Adrenal gland (tissue), 12 donors: ENCODE results near the gene FOXC2. TPM values are rescaled to one million over a fixed set of nuclear protein-coding genes. Genes with fewer than 3 reads are reported as not detected.

Experiments
- DNase-seq, 7 donors: peaks; one replicate each; pipeline ENCODE4 v3.0.0-alpha.2; 2019 to 2020
- H3K27ac ChIP-seq, 5 donors: fragments of 200-600 bp; sonication (generic) in 4 of 5; 1 replicate in 3 of 5; 2 replicates in 2 of 5; pipeline versions ENCODE4 v1.5.1 to v1.8.0; 2016 to 2020; ENCODE audit warnings: mild to moderate bottlenecking in 1 of 5
- H3K27me3 ChIP-seq: fragments of 200-600 bp; 2 replicates; pipeline ENCODE4 v1.8.0; 2021
- H3K36me3 ChIP-seq, 2 donors: fragments of 200-600 bp; replicated peaks in 1 of 2; 1 replicate in 1 of 2; 2 replicates in 1 of 2; pipeline versions ENCODE4 v1.5.1 to v1.8.0; 2018 to 2022
- H3K4me1 ChIP-seq, 2 donors: fragments of 200-600 bp; replicated peaks in 1 of 2; 1 replicate in 1 of 2; 2 replicates in 1 of 2; pipeline versions ENCODE4 v1.5.1 to v1.8.0; 2018 to 2021
- H3K4me3 ChIP-seq, 4 donors: fragments of 200-600 bp; sonication (generic) in 3 of 4; one replicate each; pipeline ENCODE4 v1.5.1; 2016 to 2018
- H3K9me3 ChIP-seq, 3 donors: fragments of 200-600 bp; sonication (generic) in 1 of 3; replicated peaks in 1 of 3; 1 replicate in 2 of 3; 2 replicates in 1 of 3; pipeline versions ENCODE4 v1.5.1 to v1.8.0; 2016 to 2021
- POLR2A ChIP-seq, 2 donors: fragments of 450-650 bp; IDR thresholded peaks; one replicate each; pipeline ENCODE4 v1.6.1; 2017; ENCODE audit warnings: antibody characterized with exemption in 2 of 2, mild to moderate bottlenecking in 2 of 2, moderate library complexity in 1 of 2
- WGBS, 4 donors: extraction: QIAGEN DNeasy Blood & Tissue Kit in 2 of 4; methylation state at CpG; one replicate each; pipeline versions ENCODE4 v1.1.5 to v1.1.7; 2013 to 2017; 5-methylcytosine and 5-hydroxymethylcytosine counted together
- intact Hi-C, 2 donors: fragments of 100-400 bp; cut with DNase I; formaldehyde crosslinking; loops; one replicate each; pipeline versions ENCODE4 v1.14.1 to v1.15.0; 2022 to 2023
- polyA plus RNA-seq, 3 donors: library from polyadenylated mRNA; stranded (reverse); fragments of 200-250 nt in 2 of 3; fragments of 350-450 nt in 1 of 3; fragmentation: Illumina TruSeq in 1 of 3; extraction: RNeasy Lipid Tissue Mini Kit (QIAGEN cat#74804) in 1 of 3; gene quantifications; one replicate each; pipeline ENCODE4 v1.2.3, GENCODE V29; 2013 to 2014
- total RNA-seq, 9 donors: library from RNA; depleted of rRNA in 4 of 9; stranded (reverse); fragments of >200 nt in 4 of 9; fragments of 120-200 nt in 1 of 9; fragmentation: NEBNext Ultra II Directional in 1 of 9; extraction: Animal tissue kit (Norgen Biotek cat#: 25700) in 1 of 9; gene quantifications; one replicate each; pipeline versions ENCODE4 v1.1.0 to v1.2.4, GENCODE V29; 2013 to 2023
- TF ChIP-seq, protein P1 (sequence below), 6 experiments: fragments of 450-650 bp in 4 of 6; fragments of 200-600 bp in 2 of 6; sonication (generic) in 1 of 6; IDR thresholded peaks; 1 replicate in 5 of 6; 2 replicates in 1 of 6; pipeline versions ENCODE4 v1.5.1 to v1.8.0; 2016 to 2021; ENCODE audit warnings: antibody characterized with exemption in 6 of 6, mild to moderate bottlenecking in 2 of 6, moderate library complexity in 1 of 6
- donor health status: healthy with polysubstance abuse.
- donor health status: Bipolar disorder and iron deficiency.
- donor health status: DM: yes; HTN: yes; CAD: no.
- donor health status: DM: no; HTN: no; CAD: no.
- donor health status: DM: no; HTN: no; CAD: no.
- donor health status: DM: yes; HTN: yes; CAD: no.

Gene FOXC2
- total and polyA plus RNA-seq, 12 donors, result 0.39 to 4.8 (median 2.1) TPM

DNA sequence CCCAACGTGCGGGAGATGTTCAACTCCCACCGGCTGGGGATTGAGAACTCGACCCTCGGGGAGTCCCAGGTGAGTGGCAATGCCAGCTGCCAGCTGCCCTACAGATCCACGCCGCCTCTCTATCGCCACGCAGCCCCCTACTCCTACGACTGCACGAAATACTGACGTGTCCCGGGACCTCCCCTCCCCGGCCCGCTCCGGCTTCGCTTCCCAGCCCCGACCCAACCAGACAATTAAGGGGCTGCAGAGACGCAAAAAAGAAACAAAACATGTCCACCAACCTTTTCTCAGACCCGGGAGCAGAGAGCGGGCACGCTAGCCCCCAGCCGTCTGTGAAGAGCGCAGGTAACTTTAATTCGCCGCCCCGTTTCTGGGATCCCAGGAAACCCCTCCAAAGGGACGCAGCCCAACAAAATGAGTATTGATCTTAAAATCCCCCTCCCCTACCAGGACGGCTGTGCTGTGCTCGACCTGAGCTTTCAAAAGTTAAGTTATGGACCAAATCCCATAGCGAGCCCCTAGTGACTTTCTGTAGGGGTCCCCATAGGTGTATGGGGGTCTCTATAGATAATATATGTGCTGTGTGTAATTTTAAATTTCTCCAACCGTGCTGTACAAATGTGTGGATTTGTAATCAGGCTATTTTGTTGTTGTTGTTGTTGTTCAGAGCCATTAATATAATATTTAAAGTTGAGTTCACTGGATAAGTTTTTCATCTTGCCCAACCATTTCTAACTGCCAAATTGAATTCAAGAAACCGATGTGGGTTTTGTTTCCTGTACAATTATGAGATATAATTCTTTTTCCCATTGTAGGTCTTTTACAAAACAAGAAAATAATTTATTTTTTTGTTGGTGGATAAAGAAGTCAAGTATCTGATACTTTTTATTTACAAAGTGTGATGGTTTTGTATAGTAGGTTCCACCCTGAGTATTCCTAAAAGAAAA is 2.3 kb downstream of the FOXC2 start:
- H3K9me3 ChIP-seq, result no peaks in the 10 kb centered on the region
- WGBS, 4 donors, result 8 to 11% (median 10%) methylated on average over 27 to 33 of the region's 33 CpGs
- intact Hi-C loops, result loop anchor here (5.0 to 10.0 kb wide), 2 partner anchors 493 to 706 kb away; no protein-coding TSS in a partner anchor
- H3K36me3 ChIP-seq, result no peaks in the 10 kb centered on the region
- TF ChIP-seq, protein P1, sequence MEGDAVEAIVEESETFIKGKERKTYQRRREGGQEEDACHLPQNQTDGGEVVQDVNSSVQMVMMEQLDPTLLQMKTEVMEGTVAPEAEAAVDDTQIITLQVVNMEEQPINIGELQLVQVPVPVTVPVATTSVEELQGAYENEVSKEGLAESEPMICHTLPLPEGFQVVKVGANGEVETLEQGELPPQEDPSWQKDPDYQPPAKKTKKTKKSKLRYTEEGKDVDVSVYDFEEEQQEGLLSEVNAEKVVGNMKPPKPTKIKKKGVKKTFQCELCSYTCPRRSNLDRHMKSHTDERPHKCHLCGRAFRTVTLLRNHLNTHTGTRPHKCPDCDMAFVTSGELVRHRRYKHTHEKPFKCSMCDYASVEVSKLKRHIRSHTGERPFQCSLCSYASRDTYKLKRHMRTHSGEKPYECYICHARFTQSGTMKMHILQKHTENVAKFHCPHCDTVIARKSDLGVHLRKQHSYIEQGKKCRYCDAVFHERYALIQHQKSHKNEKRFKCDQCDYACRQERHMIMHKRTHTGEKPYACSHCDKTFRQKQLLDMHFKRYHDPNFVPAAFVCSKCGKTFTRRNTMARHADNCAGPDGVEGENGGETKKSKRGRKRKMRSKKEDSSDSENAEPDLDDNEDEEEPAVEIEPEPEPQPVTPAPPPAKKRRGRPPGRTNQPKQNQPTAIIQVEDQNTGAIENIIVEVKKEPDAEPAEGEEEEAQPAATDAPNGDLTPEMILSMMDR (IDR thresholded peaks at IDR 0.05), result no peak
- no peak for TF ChIP-seq POLR2A (IDR thresholded peaks at IDR 0.05)
- no peak for DNase-seq
- H3K27ac ChIP-seq, result peak overlapping the region in 3 of 5 donors; percentile 11 to 62 (median 47)
- H3K4me1 ChIP-seq, result peaks cover 0 to 4% of the 10 kb centered on the region in 2 donors
- peaks cover 76% of the 10 kb centered on the region for H3K27me3 ChIP-seq
- H3K4me3 ChIP-seq, result peak overlapping the region in 1 of 4 donors; percentile 54

DNA sequence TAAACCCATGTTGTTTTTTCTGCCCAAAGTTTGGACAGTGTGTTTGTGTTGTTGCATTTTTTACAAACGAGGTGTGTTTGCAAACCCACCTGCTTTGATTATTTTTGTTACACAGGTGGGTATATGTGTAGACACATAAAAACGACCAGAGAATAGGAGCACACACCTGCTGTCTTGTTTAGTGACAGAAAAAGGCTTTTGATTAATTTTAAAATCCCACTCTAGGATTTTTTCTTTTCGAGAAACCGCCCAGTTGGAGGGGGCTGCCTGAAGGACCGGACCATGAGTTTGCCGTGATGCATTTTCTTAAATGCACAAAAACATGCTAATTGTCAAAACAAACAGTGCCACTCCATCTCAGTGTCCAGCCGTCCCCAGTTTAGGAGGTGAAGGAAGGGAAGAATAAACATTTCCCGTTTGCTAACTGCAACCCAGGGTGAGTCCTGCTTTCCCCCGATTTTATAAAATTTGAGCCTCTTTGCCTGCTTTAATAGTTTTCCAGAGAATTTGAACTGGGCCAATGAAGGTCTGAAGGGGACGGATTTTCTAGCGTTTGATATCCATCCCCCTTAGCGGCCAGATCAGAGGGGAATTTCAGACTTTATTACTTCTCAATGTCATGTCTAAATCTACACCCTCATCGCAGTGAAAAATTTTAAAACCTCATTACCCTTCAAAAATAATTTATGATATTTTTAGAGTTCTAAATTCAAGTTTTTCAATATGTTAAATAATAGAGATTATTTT is 3.2 kb downstream of the FOXC2 start:
- TF ChIP-seq, protein P1 (IDR thresholded peaks at IDR 0.05), result no peak
- TF ChIP-seq POLR2A (IDR thresholded peaks at IDR 0.05), result no peak
- WGBS, 4 donors, result 38 to 49% (median 40%) methylated on average over 13 of the region's 13 CpGs
- intact Hi-C loops, result loop anchor here (5.0 to 10.0 kb wide), 3 partner anchors 487 to 705 kb away; no protein-coding TSS in a partner anchor
- no peaks in the 10 kb centered on the region for H3K4me1 ChIP-seq
- peaks cover 72% of the 10 kb centered on the region for H3K27me3 ChIP-seq
- no peak for DNase-seq
- peak overlapping the region in 1 of 5 donors; percentile 47 for H3K27ac ChIP-seq
- no peaks in the 10 kb centered on the region for H3K9me3 ChIP-seq
- H3K4me3 ChIP-seq, result peak overlapping the region in 1 of 4 donors; percentile 54
- no peaks in the 10 kb centered on the region for H3K36me3 ChIP-seq

DNA sequence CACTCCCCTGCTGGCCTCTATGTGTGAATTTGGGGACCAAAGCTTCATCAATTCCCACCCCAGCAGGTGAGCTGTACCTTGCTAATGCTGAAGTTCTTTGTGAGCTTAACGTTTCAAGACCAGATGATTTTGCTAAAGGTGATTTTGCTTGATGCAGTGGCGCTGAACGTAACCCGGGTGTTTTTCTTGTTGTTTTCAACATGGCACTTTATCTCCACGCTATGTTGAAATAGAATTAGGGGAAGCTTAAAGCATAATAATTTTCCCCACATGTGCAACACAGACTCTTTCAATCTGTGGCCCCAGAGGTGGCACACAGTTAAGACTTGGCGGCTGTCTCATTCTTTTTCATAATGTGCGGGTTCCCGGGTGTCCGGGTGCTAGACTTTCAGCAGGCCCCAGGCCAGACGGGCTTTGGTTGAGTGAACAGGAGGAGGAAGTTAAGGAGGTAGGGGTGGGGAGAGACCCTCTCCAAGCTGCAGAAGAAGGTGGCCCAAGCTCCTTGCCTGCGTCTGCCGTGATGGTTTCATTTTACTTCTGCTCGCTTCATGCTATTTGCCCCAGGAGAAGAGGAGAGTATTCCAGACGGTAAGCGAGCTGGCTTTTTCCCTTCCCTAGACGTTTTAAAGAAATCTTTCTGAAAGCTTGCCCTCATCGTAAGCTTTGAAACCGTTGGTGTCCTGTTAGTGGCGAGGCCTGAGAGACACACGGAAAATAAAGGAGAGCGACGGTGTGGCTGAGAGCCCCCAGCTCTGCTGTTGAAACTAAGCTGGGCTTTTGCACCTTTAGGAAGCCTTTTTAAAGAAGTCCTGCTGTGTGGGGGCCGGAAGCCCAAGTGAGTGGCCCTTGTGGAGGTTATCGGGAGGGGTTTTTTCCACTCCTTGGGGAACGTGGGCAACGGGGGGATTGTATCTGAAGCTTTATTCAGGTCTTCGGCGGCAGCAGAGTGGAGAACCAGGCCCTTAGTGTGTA is 4.2 kb downstream of the FOXC2 start:
- H3K27ac ChIP-seq, result peak overlapping the region in 2 of 5 donors; percentile 34 to 67
- TF ChIP-seq, protein P1 (IDR thresholded peaks at IDR 0.05), result no peak
- TF ChIP-seq POLR2A (IDR thresholded peaks at IDR 0.05), result no peak
- H3K9me3 ChIP-seq, result no peaks in the 10 kb centered on the region
- intact Hi-C loops, result loop anchor here in 1 of 2 donors (5.0 kb wide), 1 partner anchor 486 kb away; no protein-coding TSS in a partner anchor
- 60 to 67% (median 62%) methylated on average over 26 to 28 of the region's 28 CpGs for WGBS, 4 donors
- H3K36me3 ChIP-seq, result no peaks in the 10 kb centered on the region
- no peaks in the 10 kb centered on the region for H3K4me1 ChIP-seq
- peaks cover 69% of the 10 kb centered on the region for H3K27me3 ChIP-seq
- DNase-seq, result no peak
- H3K4me3 ChIP-seq, result peak overlapping the region in 1 of 4 donors; percentile 54
